ENCODE data around the gene ARRDC1.

ARRDC1 gene

GRCh38 chr9:137607141-137607857 is 1.8 kb downstream of the ARRDC1 start (continued):
- TF ChIP-seq ZBTB49 (tag by site-specific recombination; IDR thresholded peaks at IDR 0.05; ENCODE audit: low read depth) (no peak), ZBTB20 (tag by site-specific recombination; IDR thresholded peaks at IDR 0.05) (peak; percentile 79), ZNF585B (tag by site-specific recombination; IDR thresholded peaks at IDR 0.05) (no peak), ZNF837 (tag by site-specific recombination; IDR thresholded peaks at IDR 0.05) (no peak), GLI4 (tag by site-specific recombination; IDR thresholded peaks at IDR 0.05) (no peak), ZNF558 (tag by site-specific recombination; IDR thresholded peaks at IDR 0.05) (no peak), ZNF624 (tag by site-specific recombination; IDR thresholded peaks at IDR 0.05) (no peak), ZNF692 (tag by site-specific recombination; IDR thresholded peaks at IDR 0.05) (peak; percentile 79), ZNF114 (tag by site-specific recombination; IDR thresholded peaks at IDR 0.05) (no peak), ZNF354C (tag by site-specific recombination; IDR thresholded peaks at IDR 0.05; ENCODE audit: borderline replicate concordance, low read depth) (no peak), ZNF600 (tag by site-specific recombination; IDR thresholded peaks at IDR 0.05) (peak; percentile 61), SP7 (tag by site-specific recombination; IDR thresholded peaks at IDR 0.05) (no peak)

- no peak overlapping the region for H3K4me3 ChIP-seq (ENCODE audit: low read depth, low read length)
- H3K27ac ChIP-seq (ENCODE audit: extremely low read depth, low read depth, low read length): no peak overlapping the region
- H3K4me1 ChIP-seq (ENCODE audit: control insufficient read depth, insufficient read depth, low read length): peaks cover 6% of the 10 kb centered on the region; the same call in 1 of the 2 replicates
- peaks cover 0 to 29% of the 10 kb centered on the region in 2 experiments; a peak in 1 of 3 replicates for H3K36me3 ChIP-seq (ENCODE audit: control insufficient read depth in 2 of 2, insufficient read depth in 1 of 2, low read length in 2 of 2)
- TF ChIP-seq REST (tag by site-specific recombination; IDR thresholded peaks at IDR 0.05) (no peak), GLIS1 (tag by site-specific recombination; IDR thresholded peaks at IDR 0.05) (peak; percentile 61), ZNF600 (tag by site-specific recombination; IDR thresholded peaks at IDR 0.05) (peak; percentile 87), RBAK (tag by site-specific recombination; IDR thresholded peaks at IDR 0.05) (no peak), KLF9 (tag by site-specific recombination; IDR thresholded peaks at IDR 0.05; ENCODE audit: low read depth) (peak; percentile 79), HOXA7 (CRISPR knock-in tag; IDR thresholded peaks at IDR 0.05; ENCODE audit: borderline replicate concordance) (no peak), ZNF449 (tag by site-specific recombination; IDR thresholded peaks at IDR 0.05) (peak; percentile 55; the same call in 1 of the 2 replicates), ZNF18 (tag by site-specific recombination; IDR thresholded peaks at IDR 0.05) (no peak), SCRT1 (tag by site-specific recombination; IDR thresholded peaks at IDR 0.05; ENCODE audit: borderline replicate concordance) (no peak), ZNF530 (tag by site-specific recombination; IDR thresholded peaks at IDR 0.05; ENCODE audit: low read depth) (no peak)
- ChIA-PET CTCF (interaction anchor here (0.6 to 1.4 kb wide), 2 partner anchors 20 to 32 kb away, joined by 3 to 9 read pairs; partner anchors contain the start of gene DPH7), POLR2A (interaction anchor here (0.6 to 1.9 kb wide), 5 partner anchors 8 to 59 kb away, joined by 3 to 11 read pairs (median 3); partner anchors contain the start of genes EHMT1 and ZMYND19)
- H3K9me3 ChIP-seq (ENCODE audit: control insufficient read depth, insufficient read depth, low read depth, low read length): no peaks in the 10 kb centered on the region
Measured at GRCh38 chr9:137610944-137611343, 5.5 kb downstream of the ARRDC1 start.
